Measurements from ENCODE around the gene BTG3. TPM values are rescaled to one million over a fixed set of nuclear protein-coding genes. Genes with fewer than 3 reads are reported as not detected.

The BTG3 gene
- total RNA-seq, 2 experiments from 2014 or later: 81.9 to 84.0 TPM

GRCh38 chr21:17583898-17584297 is 28.8 kb downstream of the BTG3 start:
- H3K36me3 ChIP-seq (ENCODE audit: insufficient read depth, low read length): no peaks in the 10 kb centered on the region
- H3K4me3 Mint-ChIP-seq: no peak overlapping the region
- intact Hi-C loops (cut with DNase I, micrococcal nuclease): no loop called here
- no peak overlapping the region for H3K27ac ChIP-seq (ENCODE audit: low read depth in 1 of 2, low read length in 2 of 2)
- no peaks in the 10 kb centered on the region for H3K4me1 Mint-ChIP-seq (ENCODE audit: low read depth)
- no peaks in the 10 kb centered on the region for H3K9me3 Mint-ChIP-seq
- no peak overlapping the region for H3K27ac Mint-ChIP-seq
- no peak for ATAC-seq (ENCODE audit: poor library complexity)
- ChIA-PET CTCF (no interaction called here), POLR2A (no interaction called here)
- no peaks in the 10 kb centered on the region for H3K4me1 ChIP-seq (ENCODE audit: insufficient read depth, low read length)
- no peak overlapping the region for H3K4me3 ChIP-seq (ENCODE audit: low read length)
- H3K27me3 Mint-ChIP-seq: no peaks in the 10 kb centered on the region
- H3K27me3 ChIP-seq (ENCODE audit: control insufficient read depth in 1 of 2, insufficient read depth in 2 of 2, low read length in 2 of 2): no peaks in the 10 kb centered on the region
- H3K9me3 ChIP-seq (ENCODE audit: control insufficient read depth in 1 of 2, insufficient read depth in 1 of 2, low read length in 2 of 2): no peaks in the 10 kb centered on the region
- H3K36me3 Mint-ChIP-seq (ENCODE audit: low read depth): no peaks in the 10 kb centered on the region
- DNase-seq: no peak
- TF ChIP-seq CTCF (IDR thresholded peaks at IDR 0.05): no peak

DNA sequence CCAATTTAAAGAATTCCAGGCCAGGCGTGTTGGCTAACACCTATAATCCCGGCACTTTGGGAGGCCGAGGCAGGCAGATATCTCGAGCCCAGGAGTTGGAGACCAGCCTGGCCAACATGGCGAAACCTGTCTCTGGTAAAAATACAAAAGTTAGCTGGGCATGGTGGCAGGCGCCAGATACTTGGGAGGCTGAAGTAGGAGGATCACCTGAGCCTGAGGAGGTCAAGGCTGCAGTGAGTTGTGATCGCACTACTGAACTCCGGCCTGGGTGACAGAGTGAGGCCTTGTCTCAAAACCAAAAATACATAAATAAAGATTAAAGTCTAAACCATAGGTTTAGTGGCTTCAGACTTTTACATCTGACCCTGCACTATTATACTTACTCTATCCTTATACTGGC is 32.4 kb downstream of the BTG3 start:
- Histone ChIP-seq H3K36me3 (ENCODE audit: insufficient read depth, low read length) (no peaks in the 10 kb centered on the region), H3K9me3 (ENCODE audit: control insufficient read depth in 1 of 2, insufficient read depth in 1 of 2, low read length in 2 of 2) (no peaks in the 10 kb centered on the region), H3K27ac (ENCODE audit: low read depth in 1 of 2, low read length in 2 of 2) (no peak overlapping the region), H3K27me3 (ENCODE audit: control insufficient read depth in 1 of 2, insufficient read depth in 2 of 2, low read length in 2 of 2) (no peaks in the 10 kb centered on the region), H3K4me1 (ENCODE audit: insufficient read depth, low read length) (no peaks in the 10 kb centered on the region), H3K4me3 (ENCODE audit: low read length) (no peak overlapping the region)
- ChIA-PET CTCF (no interaction called here), POLR2A (no interaction called here)
- Mint-ChIP-seq H3K4me1 (ENCODE audit: low read depth) (no peaks in the 10 kb centered on the region), H3K9me3 (no peaks in the 10 kb centered on the region), H3K27ac (no peak overlapping the region), H3K27me3 (no peaks in the 10 kb centered on the region), H3K4me3 (no peak overlapping the region), H3K36me3 (ENCODE audit: low read depth) (no peaks in the 10 kb centered on the region)
- ATAC-seq (ENCODE audit: poor library complexity) (no peak), DNase-seq (no peak)
- intact Hi-C loops (cut with DNase I, micrococcal nuclease): no loop called here
- TF ChIP-seq CTCF (IDR thresholded peaks at IDR 0.05): no peak

- DNase-seq (no peak), ATAC-seq (ENCODE audit: poor library complexity) (no peak)
- H3K4me3 Mint-ChIP-seq: no peak overlapping the region
- Histone ChIP-seq H3K9me3 (ENCODE audit: control insufficient read depth in 1 of 2, insufficient read depth in 1 of 2, low read length in 2 of 2) (no peaks in the 10 kb centered on the region), H3K36me3 (ENCODE audit: insufficient read depth, low read length) (no peaks in the 10 kb centered on the region), H3K27me3 (ENCODE audit: control insufficient read depth in 1 of 2, insufficient read depth in 2 of 2, low read length in 2 of 2) (no peaks in the 10 kb centered on the region), H3K27ac (ENCODE audit: low read depth in 1 of 2, low read length in 2 of 2) (no peak overlapping the region), H3K4me1 (ENCODE audit: insufficient read depth, low read length) (no peaks in the 10 kb centered on the region), H3K4me3 (ENCODE audit: low read length) (no peak overlapping the region)
- no peak for TF ChIP-seq CTCF (IDR thresholded peaks at IDR 0.05)
- H3K4me1 Mint-ChIP-seq (ENCODE audit: low read depth): no peaks in the 10 kb centered on the region
- no peaks in the 10 kb centered on the region for H3K9me3 Mint-ChIP-seq
- intact Hi-C loops (cut with DNase I, micrococcal nuclease): no loop called here
- CTCF ChIA-PET: no interaction called here
- H3K27ac Mint-ChIP-seq: no peak overlapping the region
- POLR2A ChIA-PET: no interaction called here
- H3K36me3 Mint-ChIP-seq (ENCODE audit: low read depth): no peaks in the 10 kb centered on the region
- peaks cover 6% of the 10 kb centered on the region for H3K27me3 Mint-ChIP-seq
These were observed 33.8 kb downstream of the BTG3 start for GRCh38 chr21:17578876-17579275.

Measured in CD4-positive, alpha-beta T cell (primary cell).